Measurements from ENCODE around the gene GULP1.

DNA sequence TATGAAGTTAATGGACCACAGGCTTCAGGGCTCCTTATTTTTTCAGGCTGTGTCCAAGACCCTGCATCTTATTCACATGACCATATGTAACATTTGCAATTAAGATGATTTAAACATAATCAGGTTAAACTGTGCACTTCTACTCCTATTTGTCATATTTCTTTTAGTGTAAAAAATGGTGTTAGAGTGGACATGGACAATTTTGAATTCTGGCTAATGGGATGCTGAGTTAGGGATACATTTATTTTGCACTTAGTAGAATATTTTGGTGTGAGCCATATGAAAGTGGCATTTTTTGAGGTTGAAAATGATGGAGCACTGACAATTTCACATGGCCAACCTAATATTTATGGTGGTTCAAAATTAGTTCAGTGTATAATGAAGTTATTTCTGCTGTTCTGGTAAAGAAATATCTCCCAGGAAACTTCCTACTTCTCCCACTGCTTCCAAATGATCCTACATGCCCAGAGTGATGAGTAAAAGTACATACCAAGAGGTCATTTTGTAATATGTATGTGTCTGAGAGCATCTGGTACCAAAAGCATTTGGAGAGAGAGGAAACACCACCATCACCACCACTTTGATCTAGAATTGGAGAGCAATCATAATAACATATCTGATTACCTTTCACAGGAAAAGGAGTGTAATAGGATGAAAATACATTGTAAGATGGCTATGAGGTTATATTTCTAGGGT lies 36.0 kb downstream of the GULP1 start:
- TF ChIP-seq, protein P1, sequence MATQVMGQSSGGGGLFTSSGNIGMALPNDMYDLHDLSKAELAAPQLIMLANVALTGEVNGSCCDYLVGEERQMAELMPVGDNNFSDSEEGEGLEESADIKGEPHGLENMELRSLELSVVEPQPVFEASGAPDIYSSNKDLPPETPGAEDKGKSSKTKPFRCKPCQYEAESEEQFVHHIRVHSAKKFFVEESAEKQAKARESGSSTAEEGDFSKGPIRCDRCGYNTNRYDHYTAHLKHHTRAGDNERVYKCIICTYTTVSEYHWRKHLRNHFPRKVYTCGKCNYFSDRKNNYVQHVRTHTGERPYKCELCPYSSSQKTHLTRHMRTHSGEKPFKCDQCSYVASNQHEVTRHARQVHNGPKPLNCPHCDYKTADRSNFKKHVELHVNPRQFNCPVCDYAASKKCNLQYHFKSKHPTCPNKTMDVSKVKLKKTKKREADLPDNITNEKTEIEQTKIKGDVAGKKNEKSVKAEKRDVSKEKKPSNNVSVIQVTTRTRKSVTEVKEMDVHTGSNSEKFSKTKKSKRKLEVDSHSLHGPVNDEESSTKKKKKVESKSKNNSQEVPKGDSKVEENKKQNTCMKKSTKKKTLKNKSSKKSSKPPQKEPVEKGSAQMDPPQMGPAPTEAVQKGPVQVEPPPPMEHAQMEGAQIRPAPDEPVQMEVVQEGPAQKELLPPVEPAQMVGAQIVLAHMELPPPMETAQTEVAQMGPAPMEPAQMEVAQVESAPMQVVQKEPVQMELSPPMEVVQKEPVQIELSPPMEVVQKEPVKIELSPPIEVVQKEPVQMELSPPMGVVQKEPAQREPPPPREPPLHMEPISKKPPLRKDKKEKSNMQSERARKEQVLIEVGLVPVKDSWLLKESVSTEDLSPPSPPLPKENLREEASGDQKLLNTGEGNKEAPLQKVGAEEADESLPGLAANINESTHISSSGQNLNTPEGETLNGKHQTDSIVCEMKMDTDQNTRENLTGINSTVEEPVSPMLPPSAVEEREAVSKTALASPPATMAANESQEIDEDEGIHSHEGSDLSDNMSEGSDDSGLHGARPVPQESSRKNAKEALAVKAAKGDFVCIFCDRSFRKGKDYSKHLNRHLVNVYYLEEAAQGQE (IDR thresholded peaks at IDR 0.05; ENCODE audit: low read depth), result no peak
- TF ChIP-seq CREB1 (IDR thresholded peaks at IDR 0.05; ENCODE audit: low read depth) (no peak), YY1 (IDR thresholded peaks at IDR 0.05; ENCODE audit: low read depth) (no peak), FOXM1 (IDR thresholded peaks at IDR 0.05; ENCODE audit: borderline replicate concordance, low read depth) (no peak), EP300 (IDR thresholded peaks at IDR 0.05; ENCODE audit: borderline replicate concordance) (no peak), TEAD4 (IDR thresholded peaks at IDR 0.05) (no peak), TAF1 (IDR thresholded peaks at IDR 0.05; ENCODE audit: low read depth) (no peak), EGR1 (IDR thresholded peaks at IDR 0.05) (no peak), CEBPB (IDR thresholded peaks at IDR 0.05) (no peak), NFIC (IDR thresholded peaks at IDR 0.05) (no peak), TCF12 (IDR thresholded peaks at IDR 0.05; ENCODE audit: low read depth) (no peak), RAD21 (IDR thresholded peaks at IDR 0.05; ENCODE audit: low read depth) (no peak)
- TF ChIP-seq, protein P2, sequence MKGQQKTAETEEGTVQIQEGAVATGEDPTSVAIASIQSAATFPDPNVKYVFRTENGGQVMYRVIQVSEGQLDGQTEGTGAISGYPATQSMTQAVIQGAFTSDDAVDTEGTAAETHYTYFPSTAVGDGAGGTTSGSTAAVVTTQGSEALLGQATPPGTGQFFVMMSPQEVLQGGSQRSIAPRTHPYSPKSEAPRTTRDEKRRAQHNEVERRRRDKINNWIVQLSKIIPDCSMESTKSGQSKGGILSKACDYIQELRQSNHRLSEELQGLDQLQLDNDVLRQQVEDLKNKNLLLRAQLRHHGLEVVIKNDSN (IDR thresholded peaks at IDR 0.05), result no peak
- TF ChIP-seq, protein P3, sequence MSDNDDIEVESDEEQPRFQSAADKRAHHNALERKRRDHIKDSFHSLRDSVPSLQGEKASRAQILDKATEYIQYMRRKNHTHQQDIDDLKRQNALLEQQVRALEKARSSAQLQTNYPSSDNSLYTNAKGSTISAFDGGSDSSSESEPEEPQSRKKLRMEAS (IDR thresholded peaks at IDR 0.05), result no peak

Measured in Ishikawa (cell line).